Neural crest cell (in vitro differentiated cells): ENCODE results near the gene MYLK4. TPM values are rescaled to one million over a fixed set of nuclear protein-coding genes. Genes with fewer than 3 reads are reported as not detected.

Experiments used
- DNase-seq: peaks from one replicate; pipeline ENCODE4 v3.0.0; 2021; ENCODE audit warnings: low read depth, mixed read lengths, low spot score
- H3K27ac Mint-ChIP-seq: one replicate; pipeline ENCODE4 v1.8.0; 2021; ENCODE audit warnings: mild to moderate bottlenecking, mixed read lengths; ENCODE audit not compliant: unreplicated experiment
- H3K27me3 Mint-ChIP-seq: 2 replicates; pipeline ENCODE4 v1.8.0; 2021; ENCODE audit warnings: low read depth, mild to moderate bottlenecking, mixed read lengths
- H3K36me3 Mint-ChIP-seq: 2 replicates; pipeline ENCODE4 v1.8.0; 2021; ENCODE audit warnings: low read depth, mild to moderate bottlenecking, mixed read lengths
- H3K4me1 Mint-ChIP-seq: 2 replicates; pipeline ENCODE4 v1.8.0; 2021; ENCODE audit warnings: mixed read lengths
- H3K4me3 Mint-ChIP-seq: one replicate; pipeline ENCODE4 v1.8.0; 2021; ENCODE audit warnings: mild to moderate bottlenecking, mixed read lengths
- H3K9me3 Mint-ChIP-seq: 2 replicates; pipeline ENCODE4 v1.8.0; 2021; ENCODE audit warnings: mixed read lengths
- CTCF ChIP-seq: fragments of 200-600 bp; sonication (generic); conservative IDR thresholded peaks from 2 replicates; pipeline ENCODE4 v1.5.0; 2021; ENCODE audit warnings: antibody characterized with exemption, mild to moderate bottlenecking
- total RNA-seq: library from RNA; stranded (reverse); gene quantifications from 2 replicates; pipeline ENCODE4 v1.2.1, GENCODE V29; 2021

Gene MYLK4
- total RNA-seq, 1 donor from 2014 or later = 0.96 TPM

DNA sequence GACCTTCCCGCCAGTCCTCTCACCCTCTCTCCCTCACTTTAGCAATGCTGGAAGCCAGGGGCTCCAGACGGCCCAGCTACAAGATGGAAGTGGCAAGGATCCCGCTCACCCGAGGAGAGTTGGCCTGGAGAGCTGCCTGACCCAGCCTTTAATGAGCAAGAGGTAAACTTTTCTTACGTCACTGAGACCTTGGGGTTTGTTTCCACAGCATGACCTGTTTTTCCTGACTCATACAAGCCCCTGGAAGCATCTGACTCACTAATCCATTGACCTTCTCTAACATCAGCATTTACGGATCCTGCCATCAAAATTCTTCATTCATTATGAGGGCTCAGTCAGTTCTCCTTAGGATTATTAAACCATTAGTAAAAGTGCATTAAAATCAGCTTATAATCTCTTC is 120.4 kb downstream of the MYLK4 start:
- no peak for DNase-seq

DNA sequence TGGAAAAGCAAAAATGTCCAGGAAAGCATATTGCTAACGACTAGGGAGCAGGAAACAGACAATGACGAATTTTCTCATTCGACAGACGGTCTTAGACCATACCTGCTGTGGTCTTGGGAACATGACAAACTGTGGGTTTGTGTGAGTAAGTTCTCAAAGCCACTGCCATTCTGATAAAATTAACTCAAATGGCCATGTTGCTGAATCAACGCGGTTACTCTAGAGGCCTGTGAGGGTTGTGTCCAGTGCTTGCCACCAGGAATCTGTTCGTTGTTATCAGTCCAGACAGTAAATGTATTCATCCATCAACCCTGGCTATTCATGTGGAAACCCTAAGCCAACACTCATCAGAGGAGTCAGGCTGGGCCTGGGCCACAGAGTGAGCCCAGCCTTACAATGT is 124.3 kb downstream of the MYLK4 start:
- TF ChIP-seq CTCF = no peak
- Mint-ChIP-seq H3K36me3 (no peaks in the 10 kb centered on the region), H3K9me3 (no peaks in the 10 kb centered on the region), H3K27me3 (no peaks in the 10 kb centered on the region), H3K4me1 (no peaks in the 10 kb centered on the region), H3K27ac (no peak overlapping the region), H3K4me3 (no peak overlapping the region)
- no peak for DNase-seq

More for the DNA sequence above, 120.4 kb downstream of the MYLK4 start:
- Mint-ChIP-seq H3K27me3 (peaks cover 4% of the 10 kb centered on the region), H3K36me3 (no peaks in the 10 kb centered on the region), H3K9me3 (no peaks in the 10 kb centered on the region), H3K27ac (no peak overlapping the region), H3K4me1 (no peaks in the 10 kb centered on the region), H3K4me3 (no peak overlapping the region)
- no peak for TF ChIP-seq CTCF

DNA sequence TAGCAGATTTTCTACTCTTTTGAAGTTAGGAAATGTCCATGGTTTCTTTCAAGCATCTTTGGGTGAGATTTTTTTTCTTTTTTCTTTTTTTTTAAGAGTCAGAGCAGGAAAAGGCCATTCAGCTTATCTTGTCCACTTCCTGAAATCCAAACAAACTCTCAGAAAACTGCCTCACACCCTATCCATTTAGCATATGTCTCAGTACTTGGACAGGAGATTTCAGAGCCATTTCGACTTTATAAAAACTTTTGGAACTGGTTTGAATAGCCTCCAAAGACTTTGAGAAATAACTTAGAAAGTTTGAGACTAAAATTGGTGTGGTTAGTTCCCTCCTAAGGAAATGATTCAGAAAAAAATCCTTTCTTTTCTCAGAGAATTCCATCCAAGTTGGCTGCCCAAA is 125.1 kb downstream of the MYLK4 start:
- Mint-ChIP-seq H3K27me3 (no peaks in the 10 kb centered on the region), H3K4me1 (no peaks in the 10 kb centered on the region), H3K36me3 (no peaks in the 10 kb centered on the region), H3K4me3 (no peak overlapping the region), H3K9me3 (no peaks in the 10 kb centered on the region), H3K27ac (no peak overlapping the region)
- DNase-seq = no peak
- TF ChIP-seq CTCF = no peak

- no peaks in the 10 kb centered on the region for H3K4me1 Mint-ChIP-seq
- no peak for DNase-seq
- H3K27me3 Mint-ChIP-seq = no peaks in the 10 kb centered on the region
- no peaks in the 10 kb centered on the region for H3K36me3 Mint-ChIP-seq
- H3K27ac Mint-ChIP-seq = no peak overlapping the region
- TF ChIP-seq CTCF = no peak
- H3K9me3 Mint-ChIP-seq = no peaks in the 10 kb centered on the region
- H3K4me3 Mint-ChIP-seq = no peak overlapping the region
These were observed 126.5 kb downstream of the MYLK4 start for GRCh38 chr6:2624177-2624576.

DNA sequence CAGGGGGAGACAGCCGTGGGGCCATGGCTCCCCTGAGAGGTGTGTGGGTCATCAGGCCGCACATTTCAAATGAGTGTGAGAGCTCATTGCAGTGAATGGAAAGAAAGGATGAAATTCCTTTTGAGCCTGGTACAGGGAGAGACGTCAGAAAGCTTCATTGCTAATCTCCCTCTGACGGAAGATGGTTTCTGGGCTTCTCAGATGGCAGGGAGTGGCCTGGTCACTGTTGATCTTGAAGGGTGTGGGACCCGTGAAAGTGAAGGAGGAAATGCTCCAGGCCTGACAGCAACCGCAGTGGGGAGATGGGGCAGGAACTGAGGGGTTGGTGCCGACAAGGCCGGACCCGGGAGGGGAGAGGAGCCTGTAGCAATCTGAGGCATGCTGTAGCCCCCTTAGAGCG is 127.4 kb downstream of the MYLK4 start:
- H3K27ac Mint-ChIP-seq = peak overlapping the region; percentile 63

More for the DNA sequence above, 127.4 kb downstream of the MYLK4 start:
- Mint-ChIP-seq H3K27me3 (no peaks in the 10 kb centered on the region), H3K9me3 (no peaks in the 10 kb centered on the region), H3K4me1 (no peaks in the 10 kb centered on the region), H3K4me3 (no peak overlapping the region), H3K36me3 (no peaks in the 10 kb centered on the region)
- no peak for TF ChIP-seq CTCF
- no peak for DNase-seq
